HFF-Myc (cell line): Measurements from ENCODE around the gene ABI3.

Experiments used
- DNase-seq: peaks from one replicate; pipeline ENCODE4 v3.0.0-alpha.2; 2011; ENCODE audit warnings: low read depth; ENCODE audit errors: extremely low read depth
- H3K4me3 ChIP-seq: replicated peaks from 2 replicates; pipeline ENCODE4 v1.5.1; 2011; ENCODE audit warnings: low read depth, mild to moderate bottlenecking, control low read depth, low read length
- TF ChIP-seq, protein P1 (sequence below): IDR thresholded peaks from 2 replicates; pipeline ENCODE4 v1.5.1; 2012; ENCODE audit warnings: mild to moderate bottlenecking, low read depth, low read length, control low read depth; ENCODE audit errors: missing control alignments

Gene ABI3

DNA sequence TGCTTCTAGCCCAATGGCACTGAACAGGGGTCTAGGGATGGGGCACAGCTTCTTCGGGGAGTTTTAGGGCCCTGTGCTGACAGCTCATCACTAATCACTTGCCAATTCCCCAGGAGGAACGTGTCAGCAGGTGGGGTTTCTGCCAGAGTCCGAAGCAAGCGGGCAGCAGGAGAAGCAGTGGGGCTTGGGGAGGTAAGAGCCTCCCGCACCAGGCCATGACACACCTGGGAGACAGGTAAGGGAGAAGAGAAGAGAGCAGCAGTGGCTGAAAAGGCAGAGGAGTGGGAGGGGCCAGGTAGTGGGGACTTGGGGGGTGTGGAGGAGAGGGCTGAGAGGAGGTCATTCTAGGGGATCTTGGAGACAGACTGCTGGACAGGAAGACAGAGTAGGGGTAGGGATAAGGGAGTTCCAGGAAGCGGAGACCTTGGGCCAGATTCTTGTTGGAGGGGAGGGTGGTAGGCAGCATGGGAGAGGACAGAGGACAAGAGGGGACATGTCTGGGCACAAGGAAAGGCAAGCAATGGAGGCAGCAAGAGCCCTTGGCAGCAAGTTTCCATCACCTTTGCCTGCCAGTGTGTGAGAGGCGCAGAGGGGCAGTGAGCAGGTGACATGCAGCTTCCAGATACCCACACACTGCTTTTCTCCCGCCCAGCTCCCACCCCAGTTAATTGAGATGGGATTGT lies 15.2 kb downstream of the ABI3 start:
- H3K4me3 ChIP-seq: no peak overlapping the region
- TF ChIP-seq, protein P1, sequence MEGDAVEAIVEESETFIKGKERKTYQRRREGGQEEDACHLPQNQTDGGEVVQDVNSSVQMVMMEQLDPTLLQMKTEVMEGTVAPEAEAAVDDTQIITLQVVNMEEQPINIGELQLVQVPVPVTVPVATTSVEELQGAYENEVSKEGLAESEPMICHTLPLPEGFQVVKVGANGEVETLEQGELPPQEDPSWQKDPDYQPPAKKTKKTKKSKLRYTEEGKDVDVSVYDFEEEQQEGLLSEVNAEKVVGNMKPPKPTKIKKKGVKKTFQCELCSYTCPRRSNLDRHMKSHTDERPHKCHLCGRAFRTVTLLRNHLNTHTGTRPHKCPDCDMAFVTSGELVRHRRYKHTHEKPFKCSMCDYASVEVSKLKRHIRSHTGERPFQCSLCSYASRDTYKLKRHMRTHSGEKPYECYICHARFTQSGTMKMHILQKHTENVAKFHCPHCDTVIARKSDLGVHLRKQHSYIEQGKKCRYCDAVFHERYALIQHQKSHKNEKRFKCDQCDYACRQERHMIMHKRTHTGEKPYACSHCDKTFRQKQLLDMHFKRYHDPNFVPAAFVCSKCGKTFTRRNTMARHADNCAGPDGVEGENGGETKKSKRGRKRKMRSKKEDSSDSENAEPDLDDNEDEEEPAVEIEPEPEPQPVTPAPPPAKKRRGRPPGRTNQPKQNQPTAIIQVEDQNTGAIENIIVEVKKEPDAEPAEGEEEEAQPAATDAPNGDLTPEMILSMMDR: no peak
- no peak for DNase-seq

DNA sequence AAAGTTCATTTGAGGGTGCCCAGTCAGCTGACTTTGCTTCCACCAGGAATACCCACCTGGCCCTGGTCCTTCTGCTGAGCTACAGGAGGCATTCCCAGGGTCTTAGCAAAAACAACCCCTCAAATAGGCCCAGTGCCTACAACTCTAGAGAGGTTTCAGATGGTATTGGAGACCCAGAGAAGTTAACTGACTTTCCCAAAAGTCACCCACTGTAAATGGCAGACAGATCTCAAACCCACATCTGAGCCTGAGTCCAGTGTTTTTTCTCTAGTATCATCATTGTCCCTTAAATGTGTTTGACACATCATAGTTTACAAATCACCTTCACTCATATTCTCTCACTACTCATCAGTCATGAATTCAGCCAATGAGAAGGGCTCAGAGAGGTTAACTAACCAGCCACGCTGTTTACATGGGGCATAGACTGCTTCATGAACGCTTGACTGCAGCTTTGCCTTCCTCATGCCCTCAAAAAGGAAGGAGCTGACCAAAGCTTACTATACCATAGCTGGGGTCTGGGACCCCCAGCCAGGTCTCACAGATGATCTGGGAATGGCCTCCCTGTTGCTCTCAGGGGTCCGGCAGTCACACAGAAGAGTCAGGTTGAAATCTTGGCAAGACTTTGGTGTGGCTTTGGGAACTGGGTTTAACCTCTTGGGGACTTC lies 16.4 kb downstream of the ABI3 start:
- TF ChIP-seq, protein P1: no peak
- DNase-seq: no peak

DNA sequence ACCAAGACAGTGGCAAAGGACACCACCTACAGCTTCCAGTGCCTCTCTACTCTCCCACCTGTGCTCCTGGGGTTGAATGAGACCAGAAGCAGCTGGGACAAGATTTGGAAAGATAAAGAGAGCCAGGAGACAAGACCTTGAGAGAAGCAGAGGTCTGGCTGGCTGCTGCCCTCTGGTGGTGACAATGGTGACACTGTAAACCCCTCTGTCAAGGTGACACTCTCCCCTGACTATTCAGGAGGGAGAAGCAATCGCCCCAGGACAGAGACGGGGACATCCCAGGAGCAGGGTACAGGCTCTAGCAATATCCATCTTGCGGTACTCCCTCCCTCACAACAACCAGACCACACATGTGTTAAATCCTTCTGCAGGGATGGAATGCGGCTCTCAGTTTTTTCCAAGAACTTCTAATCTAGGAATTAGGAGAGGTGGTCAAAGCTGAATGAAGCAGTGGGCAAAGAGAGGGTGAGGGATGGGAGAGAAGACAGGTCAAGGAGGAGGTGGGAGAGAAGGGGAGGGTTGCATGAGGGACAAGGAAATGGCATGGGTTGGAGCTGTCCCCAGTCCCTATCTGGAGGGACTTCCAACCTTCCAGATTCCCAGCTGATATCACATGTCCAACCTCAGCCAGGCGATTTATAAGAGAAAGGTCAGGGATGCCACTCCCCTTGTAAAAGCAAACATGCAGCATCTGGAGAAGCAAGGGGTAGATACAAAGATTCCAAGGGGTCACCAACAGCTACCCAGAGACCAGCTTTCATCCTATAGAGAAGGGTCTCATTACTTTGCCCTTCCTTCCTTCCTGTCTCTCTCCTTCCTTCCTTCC lies 17.1 kb downstream of the ABI3 start:
- TF ChIP-seq, protein P1: peak; percentile 86
- peak; percentile 42 for DNase-seq
- no peak overlapping the region for H3K4me3 ChIP-seq

More for the DNA sequence above, 16.4 kb downstream of the ABI3 start:
- H3K4me3 ChIP-seq: no peak overlapping the region

DNA sequence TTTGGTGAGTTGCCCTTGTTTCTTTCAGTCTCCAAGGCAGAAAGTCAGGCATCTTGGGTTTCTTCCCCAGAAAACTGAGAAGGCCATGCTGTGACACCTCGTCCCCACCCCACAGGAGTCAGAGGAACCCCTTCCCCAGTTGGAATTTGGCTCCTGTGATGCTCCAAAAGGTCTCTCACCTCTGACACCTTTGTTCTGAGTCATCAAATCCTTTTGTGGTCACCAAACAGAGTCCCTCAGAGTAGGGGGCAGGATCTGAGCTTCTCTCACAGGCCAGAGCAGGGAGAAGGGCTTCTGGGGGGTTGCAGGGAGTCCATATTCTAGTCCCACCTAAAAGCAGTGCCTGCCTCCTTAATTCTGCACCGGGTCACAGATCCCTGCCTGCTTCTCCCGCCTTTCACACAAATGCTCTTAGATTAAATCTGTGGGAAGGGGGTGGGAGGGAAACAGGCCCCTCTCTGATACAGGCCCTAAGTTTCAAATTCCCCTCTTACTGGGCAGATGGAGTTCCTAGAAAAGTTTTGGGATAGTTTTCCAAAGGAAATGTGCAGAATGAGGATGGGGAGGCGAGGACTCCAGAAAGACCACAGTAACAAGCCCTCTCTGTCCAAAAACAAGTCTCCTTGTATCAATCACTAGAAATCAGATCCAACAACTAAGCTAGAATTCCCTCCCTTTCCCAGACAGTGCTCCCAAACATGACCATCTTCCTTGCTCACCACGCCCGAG lies 18.7 kb downstream of the ABI3 start:
- TF ChIP-seq, protein P1: no peak
- no peak for DNase-seq
- H3K4me3 ChIP-seq: no peak overlapping the region

DNA sequence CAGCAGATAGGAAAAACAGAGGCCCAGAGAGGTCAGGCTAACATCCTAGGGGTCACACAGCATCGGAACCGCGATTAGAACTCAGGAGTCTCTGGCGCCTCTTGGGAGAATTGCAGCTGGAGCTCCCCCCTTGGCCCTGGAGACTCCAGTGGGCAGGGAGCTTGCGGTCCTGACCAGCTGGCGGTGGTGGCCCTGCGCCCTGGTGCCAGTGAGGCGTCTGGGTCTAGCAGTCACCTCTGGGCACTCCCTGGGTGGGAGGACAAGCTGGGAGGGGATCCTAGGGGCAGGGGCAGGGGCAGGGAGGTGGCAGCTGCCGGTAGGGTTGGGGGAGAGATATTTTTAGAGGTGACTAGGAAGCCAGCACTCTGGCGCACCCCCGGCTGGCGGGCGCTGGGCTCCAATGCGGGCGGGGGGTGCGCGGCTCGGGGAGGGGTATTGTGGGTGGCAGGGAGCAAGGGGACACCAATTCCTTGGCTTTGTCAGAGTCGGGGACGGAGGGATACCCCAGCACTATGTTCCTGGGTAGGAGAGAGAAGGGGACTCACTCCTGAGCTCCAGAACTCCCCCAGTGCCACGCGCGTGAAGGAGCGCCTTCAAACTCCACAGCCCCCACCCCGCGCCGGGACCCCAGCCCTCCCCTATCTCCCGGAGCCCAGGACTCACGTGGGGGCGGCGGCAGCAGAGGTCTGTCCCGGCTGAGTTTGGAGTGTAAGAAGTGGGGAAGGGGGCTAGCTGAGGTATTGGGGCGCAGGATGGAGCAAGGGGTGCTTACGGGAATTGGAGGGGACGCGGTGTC lies 19.5 kb downstream of the ABI3 start:
- TF ChIP-seq, protein P1: no peak
- peak overlapping the region; percentile 53 for H3K4me3 ChIP-seq
- DNase-seq: no peak
